Naive thymus-derived CD4-positive, alpha-beta T cell (primary cell): ENCODE results near the gene LSM10. TPM values are rescaled to one million over a fixed set of nuclear protein-coding genes. Genes with fewer than 3 reads are reported as not detected.

ENCODE experiments used
- ATAC-seq: fragments of 150-1000 bp; cut with Tn5 transposase; 2 replicates; pipeline ENCODE4 v1.10.0; 2021; ENCODE audit warnings: mild to moderate bottlenecking, moderate library complexity
- CTCF ChIA-PET: fragments of 350-600 bp; sonication (Branson Sonifier 250); formaldehyde crosslinking; loops from one replicate; lab custom pipeline; 2021; ENCODE audit warnings: antibody characterized with exemption; lab: Charles Lee
- POLR2A ChIA-PET: fragments of 350-600 bp; sonication (Branson Sonifier 250); formaldehyde crosslinking; loops from one replicate; lab custom pipeline; 2021; ENCODE audit warnings: antibody characterized with exemption, inconsistent platforms; lab: Charles Lee
- DNase-seq, 9 donors: peaks; one replicate each; pipeline versions ENCODE4 v3.0.0 to v3.0.0-alpha.2; 2020 to 2022; ENCODE audit warnings: mixed read lengths in 1 of 9
- H3K27ac ChIP-seq: one replicate; pipeline ENCODE4 v1.7.0; 2013; ENCODE audit warnings: mild to moderate bottlenecking, low read depth, low read length, moderate library complexity
- H3K27me3 ChIP-seq, 2 donors: one replicate each; pipeline ENCODE4 v1.7.0; 2013; ENCODE audit warnings: low read length in 2 of 2, mild to moderate bottlenecking in 2 of 2, moderate library complexity in 2 of 2; ENCODE audit not compliant: control insufficient read depth in 2 of 2, insufficient read depth in 2 of 2
- H3K36me3 ChIP-seq, 3 experiments: 1 replicate in 2 of 3; 2 replicates in 1 of 3; pipeline ENCODE4 v1.7.0; 2013; ENCODE audit warnings: low read length in 3 of 3, mild to moderate bottlenecking in 3 of 3, moderate library complexity in 1 of 3; ENCODE audit not compliant: insufficient read depth in 3 of 3, control insufficient read depth in 2 of 3
- H3K4me1 ChIP-seq, 2 donors: one replicate each; pipeline ENCODE4 v1.7.0; 2013; ENCODE audit warnings: low read length in 2 of 2, mild to moderate bottlenecking in 2 of 2, moderate library complexity in 1 of 2; ENCODE audit not compliant: control insufficient read depth in 2 of 2, insufficient read depth in 2 of 2
- H3K4me3 ChIP-seq: 2 replicates; pipeline ENCODE4 v1.7.0; 2013; ENCODE audit warnings: mild to moderate bottlenecking, low read length
- H3K9me3 ChIP-seq, 3 experiments: 1 replicate in 2 of 3; 2 replicates in 1 of 3; pipeline ENCODE4 v1.7.0; 2013; ENCODE audit warnings: low read length in 3 of 3; ENCODE audit not compliant: control insufficient read depth in 2 of 3
- H3K27ac Mint-ChIP-seq, 9 donors: one replicate each; pipeline ENCODE4 v1.8.0; 2020 to 2022; ENCODE audit warnings: mixed read lengths in 9 of 9, mild to moderate bottlenecking in 8 of 9, moderate library complexity in 5 of 9, inconsistent platforms in 2 of 9
- H3K27me3 Mint-ChIP-seq, 5 donors: one replicate each; pipeline ENCODE4 v1.8.0; 2021 to 2022; ENCODE audit warnings: mixed read lengths in 5 of 5, mild to moderate bottlenecking in 1 of 5
- H3K36me3 Mint-ChIP-seq, 5 donors: one replicate each; pipeline ENCODE4 v1.8.0; 2020 to 2022; ENCODE audit warnings: mixed read lengths in 5 of 5, mild to moderate bottlenecking in 3 of 5, inconsistent platforms in 1 of 5
- H3K4me1 Mint-ChIP-seq, 7 donors: one replicate each; pipeline ENCODE4 v1.8.0; 2020 to 2022; ENCODE audit warnings: mixed read lengths in 7 of 7, mild to moderate bottlenecking in 3 of 7, inconsistent platforms in 1 of 7
- H3K4me3 Mint-ChIP-seq, 10 donors: one replicate each; pipeline ENCODE4 v1.8.0; 2020 to 2022; ENCODE audit warnings: mild to moderate bottlenecking in 10 of 10, mixed read lengths in 10 of 10, moderate library complexity in 6 of 10, inconsistent platforms in 2 of 10
- H3K9me3 Mint-ChIP-seq, 11 donors: one replicate each; pipeline ENCODE4 v1.8.0; 2020 to 2022; ENCODE audit warnings: mixed read lengths in 11 of 11, mild to moderate bottlenecking in 4 of 11, inconsistent platforms in 1 of 11, moderate library complexity in 1 of 11
- intact Hi-C, 2 donors: fragments of 100-400 bp; cut with micrococcal nuclease; formaldehyde crosslinking; loops; one replicate each; pipeline ENCODE4 v1.15.1; 2023
- polyA plus RNA-seq, 2 donors: library from polyadenylated mRNA; unstranded; fragments of 300-500 nt; fragmentation: Illumina TruSeq; gene quantifications; one replicate each; pipeline ENCODE4 v1.2.3, GENCODE V29; 2021
- total RNA-seq, 6 experiments: library from RNA in 5 of 6; stranded (reverse) in 5 of 6; gene quantifications; 1 replicate in 5 of 6; 2 replicates in 1 of 6; pipeline ENCODE4 v1.2.3 and lab custom pipeline; 2021 to 2026

Gene LSM10
- total and polyA plus RNA-seq, 7 experiments from 2014 or later, result 21.9 to 144 (median 43.4) TPM

DNA sequence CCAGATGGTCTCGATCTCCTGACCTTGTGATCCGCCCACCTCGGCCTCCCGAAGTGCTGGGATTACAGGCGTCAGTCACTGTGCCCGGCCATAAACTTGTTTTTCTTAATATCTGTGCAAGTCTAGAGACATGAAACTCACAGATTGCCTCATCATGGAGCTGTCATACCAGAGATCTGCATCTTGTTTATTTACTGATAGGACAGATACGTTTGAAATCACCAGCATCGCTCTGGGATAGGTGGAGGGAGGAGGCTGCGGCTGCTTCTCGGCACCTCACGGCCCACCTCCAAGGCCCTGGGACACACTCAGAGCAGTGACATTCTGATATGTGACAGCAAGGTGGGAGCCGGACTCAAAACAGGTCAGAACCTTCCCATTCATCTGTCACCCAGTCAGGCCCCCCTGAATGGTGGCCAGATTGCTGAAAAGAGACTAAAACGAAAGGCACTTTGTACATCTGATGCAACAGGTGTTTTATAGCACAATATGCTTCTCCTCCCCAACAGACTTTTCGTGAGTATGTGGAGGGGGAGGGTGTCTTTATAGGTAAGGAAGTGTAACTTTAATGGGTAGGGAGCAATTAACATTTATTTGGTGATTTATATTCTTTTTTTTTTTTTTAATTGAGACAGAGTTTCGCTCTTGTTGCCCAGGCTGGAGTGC is 18.1 kb upstream of the LSM10 start:
- Mint-ChIP-seq H3K4me1 (peaks cover 12 to 43% (median 34%) of the 10 kb centered on the region in 7 donors), H3K27me3 (no peaks in the 10 kb centered on the region), H3K4me3 (no peak overlapping the region), H3K36me3 (peaks cover 0 to 4% (median 0%) of the 10 kb centered on the region in 5 donors), H3K27ac (peak overlapping the region in 1 of 9 donors; percentile 67), H3K9me3 (peaks cover 0 to 4% (median 0%) of the 10 kb centered on the region in 11 donors)
- ATAC-seq (no peak), DNase-seq (no peak)
- CTCF ChIA-PET, result no interaction called here
- intact Hi-C loops, result no loop called here
- H3K36me3 ChIP-seq, result no peaks in the 10 kb centered on the region
- H3K4me3 ChIP-seq, result no peak overlapping the region
- no peak overlapping the region for H3K27ac ChIP-seq
- peaks cover 8 to 18% of the 10 kb centered on the region in 2 donors for H3K4me1 ChIP-seq
- no peaks in the 10 kb centered on the region for H3K9me3 ChIP-seq
- POLR2A ChIA-PET, result interaction anchor here (0.9 kb wide), 1 partner anchor 29 kb away, joined by 3 read pairs; no protein-coding TSS in a partner anchor
- no peaks in the 10 kb centered on the region for H3K27me3 ChIP-seq

DNA sequence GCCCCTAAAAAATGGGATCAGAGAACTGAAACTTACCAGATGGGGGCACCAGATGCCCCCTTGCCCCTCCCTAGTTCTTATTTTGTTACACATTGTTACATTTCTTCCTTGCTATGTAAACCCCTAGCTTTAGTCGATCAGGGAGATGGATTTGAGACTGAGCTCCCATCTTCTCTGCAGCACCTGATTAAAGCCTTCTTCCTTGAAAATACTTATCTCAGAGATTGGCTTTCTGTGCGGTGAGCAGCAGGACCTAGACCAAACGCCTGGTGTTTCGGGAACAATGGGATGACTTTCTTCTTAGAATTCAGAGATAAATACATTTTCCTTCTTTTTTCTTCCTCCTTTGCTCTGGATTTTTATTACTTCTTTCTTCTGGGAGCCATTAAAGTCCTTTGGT is 16.7 kb upstream of the LSM10 start:
- H3K36me3 ChIP-seq, result no peaks in the 10 kb centered on the region
- intact Hi-C loops, result no loop called here
- H3K9me3 Mint-ChIP-seq, result peaks cover 0 to 7% (median 0%) of the 10 kb centered on the region in 11 donors
- no peak overlapping the region for H3K4me3 ChIP-seq
- no peaks in the 10 kb centered on the region for H3K9me3 ChIP-seq
- H3K27ac Mint-ChIP-seq, result no peak overlapping the region
- no peaks in the 10 kb centered on the region for H3K27me3 Mint-ChIP-seq
- ChIA-PET CTCF (interaction anchor here (1.0 kb wide), 1 partner anchor 45 kb away, joined by 3 read pairs; no protein-coding TSS in a partner anchor), POLR2A (no interaction called here)
- H3K27ac ChIP-seq, result no peak overlapping the region
- DNase-seq, result no peak
- no peaks in the 10 kb centered on the region for H3K27me3 ChIP-seq
- H3K4me1 Mint-ChIP-seq, result peaks cover 4 to 33% (median 24%) of the 10 kb centered on the region in 7 donors
- peaks cover 0 to 6% of the 10 kb centered on the region in 2 donors for H3K4me1 ChIP-seq
- no peak overlapping the region for H3K4me3 Mint-ChIP-seq
- H3K36me3 Mint-ChIP-seq, result peaks cover 0 to 8% (median 0%) of the 10 kb centered on the region in 5 donors
- ATAC-seq, result no peak

GRCh38 chr1:36411674-36412648 is 14.3 kb upstream of the LSM10 start:
- peak in 8 of 9 donors; percentile 14 to 71 (median 40) for DNase-seq
- peaks cover 0 to 4% of the 10 kb centered on the region in 2 donors for H3K4me1 ChIP-seq
- peak overlapping the region; percentile 22 to 93 (median 84) for H3K27ac Mint-ChIP-seq
- H3K36me3 ChIP-seq, result no peaks in the 10 kb centered on the region
- CTCF ChIA-PET, result interaction anchor here (0.7 to 1.7 kb wide), 4 partner anchors 25 to 201 kb away, joined by 3 to 11 read pairs (median 4); no protein-coding TSS in a partner anchor
- peak; percentile 77 for ATAC-seq
- peaks cover 0 to 19% (median 15%) of the 10 kb centered on the region in 7 donors for H3K4me1 Mint-ChIP-seq
- intact Hi-C loops, result no loop called here
- POLR2A ChIA-PET, result interaction anchor here (0.7 to 0.9 kb wide), 2 partner anchors 9 to 27 kb away, joined by 3 read pairs; no protein-coding TSS in a partner anchor
- peak overlapping the region in 7 of 10 donors; percentile 5 to 49 (median 40) for H3K4me3 Mint-ChIP-seq
- no peak overlapping the region for H3K4me3 ChIP-seq
- peaks cover 0 to 8% (median 0%) of the 10 kb centered on the region in 5 donors for H3K36me3 Mint-ChIP-seq
- peaks cover 0 to 7% (median 0%) of the 10 kb centered on the region in 11 donors for H3K9me3 Mint-ChIP-seq
- no peaks in the 10 kb centered on the region for H3K27me3 ChIP-seq
- no peaks in the 10 kb centered on the region for H3K9me3 ChIP-seq
- no peaks in the 10 kb centered on the region for H3K27me3 Mint-ChIP-seq
- H3K27ac ChIP-seq, result no peak overlapping the region

GRCh38 chr1:36408479-36408878 is 10.8 kb upstream of the LSM10 start:
- no peak overlapping the region for H3K27ac Mint-ChIP-seq
- no peaks in the 10 kb centered on the region for H3K36me3 ChIP-seq
- peaks cover 0 to 7% (median 0%) of the 10 kb centered on the region in 11 donors for H3K9me3 Mint-ChIP-seq
- intact Hi-C loops, result no loop called here
- H3K27me3 Mint-ChIP-seq, result peaks cover 0 to 4% (median 0%) of the 10 kb centered on the region in 5 donors
- H3K27ac ChIP-seq, result no peak overlapping the region
- H3K4me1 ChIP-seq, result peaks cover 0 to 4% of the 10 kb centered on the region in 2 donors
- no peak overlapping the region for H3K4me3 Mint-ChIP-seq
- ChIA-PET CTCF (no interaction called here), POLR2A (no interaction called here)
- no peaks in the 10 kb centered on the region for H3K27me3 ChIP-seq
- H3K4me3 ChIP-seq, result no peak overlapping the region
- H3K4me1 Mint-ChIP-seq, result peaks cover 8 to 21% (median 19%) of the 10 kb centered on the region in 7 donors
- no peak for ATAC-seq
- no peak for DNase-seq
- peaks cover 0 to 8% (median 0%) of the 10 kb centered on the region in 5 donors for H3K36me3 Mint-ChIP-seq
- no peaks in the 10 kb centered on the region for H3K9me3 ChIP-seq

- H3K36me3 ChIP-seq, result no peaks in the 10 kb centered on the region
- ATAC-seq, result no peak
- H3K9me3 ChIP-seq, result no peaks in the 10 kb centered on the region
- Mint-ChIP-seq H3K9me3 (peaks cover 0 to 5% (median 0%) of the 10 kb centered on the region in 11 donors), H3K4me3 (no peak overlapping the region), H3K27ac (peak overlapping the region in 6 of 9 donors; percentile 16 to 68 (median 60)), H3K4me1 (peaks cover 7 to 18% (median 9%) of the 10 kb centered on the region in 7 donors), H3K36me3 (peaks cover 0 to 6% (median 0%) of the 10 kb centered on the region in 5 donors), H3K27me3 (peaks cover 0 to 4% (median 0%) of the 10 kb centered on the region in 5 donors)
- POLR2A ChIA-PET, result interaction anchor here (0.7 kb wide), 1 partner anchor 1081 kb away, joined by 3 read pairs; no protein-coding TSS in a partner anchor
- H3K27me3 ChIP-seq, result no peaks in the 10 kb centered on the region
- H3K4me1 ChIP-seq, result no peaks in the 10 kb centered on the region
- no peak overlapping the region for H3K27ac ChIP-seq
- CTCF ChIA-PET, result interaction anchor here (0.5 to 0.6 kb wide), 3 partner anchors 13 to 38 kb away, joined by 3 read pairs; no protein-coding TSS in a partner anchor
- DNase-seq, result no peak
- intact Hi-C loops, result no loop called here
- no peak overlapping the region for H3K4me3 ChIP-seq
Measured at GRCh38 chr1:36406440-36406839, 8.7 kb upstream of the LSM10 start.

- CTCF ChIA-PET, result no interaction called here
- ATAC-seq (no peak), DNase-seq (no peak)
- POLR2A ChIA-PET, result interaction anchor here (1.2 kb wide), 2 partner anchors 10 to 34 kb away, joined by 3 to 4 read pairs; no protein-coding TSS in a partner anchor
- H3K27me3 Mint-ChIP-seq, result peaks cover 0 to 4% (median 0%) of the 10 kb centered on the region in 5 donors
- no peaks in the 10 kb centered on the region for H3K9me3 ChIP-seq
- H3K36me3 Mint-ChIP-seq, result no peaks in the 10 kb centered on the region
- H3K4me1 Mint-ChIP-seq, result peaks cover 13 to 36% (median 16%) of the 10 kb centered on the region in 7 donors
- intact Hi-C loops, result no loop called here
- no peak overlapping the region for H3K4me3 Mint-ChIP-seq
- no peaks in the 10 kb centered on the region for H3K27me3 ChIP-seq
- H3K9me3 Mint-ChIP-seq, result no peaks in the 10 kb centered on the region
- peaks cover 0 to 3% (median 0%) of the 10 kb centered on the region in 3 experiments for H3K36me3 ChIP-seq
- H3K4me3 ChIP-seq, result no peak overlapping the region
- peaks cover 5 to 6% of the 10 kb centered on the region in 2 donors for H3K4me1 ChIP-seq
- no peak overlapping the region for H3K27ac ChIP-seq
- H3K27ac Mint-ChIP-seq, result peak overlapping the region in 2 of 9 donors; percentile 12 to 32
Measured at GRCh38 chr1:36402504-36402890, 4.8 kb upstream of the LSM10 start.
